Astrocyte (in vitro differentiated cells and primary cell): ENCODE measurements around the gene APOBEC3B. TPM values are rescaled to one million over a fixed set of nuclear protein-coding genes. Genes with fewer than 3 reads are reported as not detected.

Source experiments
- DNase-seq: peaks from one replicate; pipeline ENCODE4 v3.0.0-alpha.2; 2010; ENCODE audit warnings: low read depth
- FAIRE-seq: peaks from 2 replicates; lab custom pipeline; 2011; peaks lifted over from hg19 to GRCh38; lab: Jason Lieb, UNC
- H2AFZ ChIP-seq: 2 replicates; pipeline ENCODE4 v1.6.0; 2012; ENCODE audit warnings: low read depth, low read length, inconsistent platforms
- H3K27ac ChIP-seq: 2 replicates; pipeline ENCODE4 v1.5.1; 2011; ENCODE audit warnings: low read depth, low read length, inconsistent platforms
- H3K27me3 ChIP-seq: 2 replicates; pipeline ENCODE4 v1.6.0; 2011; ENCODE audit warnings: low read length, inconsistent platforms; ENCODE audit not compliant: insufficient read depth
- H3K36me3 ChIP-seq: 2 replicates; pipeline ENCODE4 v1.5.1; 2011; ENCODE audit warnings: low read length, inconsistent platforms; ENCODE audit not compliant: insufficient read depth
- H3K4me1 ChIP-seq: 2 replicates; pipeline ENCODE4 v1.5.1; 2011; ENCODE audit warnings: low read length, inconsistent platforms; ENCODE audit not compliant: insufficient read depth
- H3K4me2 ChIP-seq: 2 replicates; pipeline ENCODE4 v1.6.0; 2012; ENCODE audit warnings: low read length, inconsistent platforms
- H3K4me3 ChIP-seq: 2 replicates; pipeline ENCODE4 v1.5.1; 2011; ENCODE audit warnings: low read depth, mild to moderate bottlenecking, low read length, inconsistent platforms; ENCODE audit not compliant: insufficient read depth
- H3K79me2 ChIP-seq: 2 replicates; pipeline ENCODE4 v1.6.0; 2012; ENCODE audit warnings: mild to moderate bottlenecking, low read length, inconsistent platforms; ENCODE audit not compliant: insufficient read depth
- H3K9ac ChIP-seq: 2 replicates; pipeline ENCODE4 v1.6.0; 2012; ENCODE audit warnings: mild to moderate bottlenecking, low read length, inconsistent platforms
- H3K9me3 ChIP-seq: 2 replicates; pipeline ENCODE4 v1.5.1; 2012; ENCODE audit warnings: low read depth, mild to moderate bottlenecking, low read length, inconsistent platforms; ENCODE audit not compliant: insufficient read depth
- H4K20me1 ChIP-seq: 2 replicates; pipeline ENCODE4 v1.6.0; 2012; ENCODE audit warnings: low read length, inconsistent platforms; ENCODE audit not compliant: insufficient read depth
- H3K27ac Mint-ChIP-seq: one replicate; pipeline ENCODE4 v1.8.0; 2021; ENCODE audit warnings: mild to moderate bottlenecking, mixed read lengths; ENCODE audit not compliant: unreplicated experiment
- H3K27me3 Mint-ChIP-seq: one replicate; pipeline ENCODE4 v1.8.0; 2021; ENCODE audit warnings: low read depth, mixed read lengths; ENCODE audit not compliant: unreplicated experiment
- H3K36me3 Mint-ChIP-seq: one replicate; pipeline ENCODE4 v1.8.0; 2021; ENCODE audit warnings: low read depth, mixed read lengths; ENCODE audit not compliant: unreplicated experiment
- H3K4me1 Mint-ChIP-seq: one replicate; pipeline ENCODE4 v1.8.0; 2021; ENCODE audit warnings: low read depth, mixed read lengths; ENCODE audit not compliant: unreplicated experiment
- H3K4me3 Mint-ChIP-seq: one replicate; pipeline ENCODE4 v1.8.0; 2021; ENCODE audit warnings: mild to moderate bottlenecking, moderate library complexity, mixed read lengths; ENCODE audit not compliant: unreplicated experiment
- H3K9me3 Mint-ChIP-seq: one replicate; pipeline ENCODE4 v1.8.0; 2021; ENCODE audit warnings: mild to moderate bottlenecking, mixed read lengths; ENCODE audit not compliant: unreplicated experiment
- EZH2 ChIP-seq: IDR thresholded peaks from 2 replicates; pipeline ENCODE4 v1.6.1; 2012; ENCODE audit warnings: mild to moderate bottlenecking, low read length, inconsistent platforms; ENCODE audit not compliant: insufficient read depth
- total RNA-seq: library from RNA; stranded (reverse); gene quantifications from 2 replicates; pipeline ENCODE4 v1.2.1, GENCODE V29; 2021
- TF ChIP-seq, protein P1 (sequence below): IDR thresholded peaks from 2 replicates; pipeline ENCODE4 v1.5.1; 2011; ENCODE audit warnings: low read depth, mild to moderate bottlenecking, inconsistent platforms, low read length, moderate library complexity; ENCODE audit not compliant: insufficient read depth

Gene APOBEC3B
- total RNA-seq, 1 donor from 2014 or later: 3.0 TPM

GRCh38 chr22:39026509-39027150 lies 44.5 kb downstream of the APOBEC3B start:
- Mint-ChIP-seq H3K27me3 (peaks cover 5% of the 10 kb centered on the region), H3K27ac (no peak overlapping the region), H3K9me3 (no peaks in the 10 kb centered on the region), H3K4me3 (no peak overlapping the region), H3K4me1 (peaks cover 6% of the 10 kb centered on the region), H3K36me3 (peaks cover 7% of the 10 kb centered on the region)
- H3K79me2 ChIP-seq: no peaks in the 10 kb centered on the region
- TF ChIP-seq, protein P1, sequence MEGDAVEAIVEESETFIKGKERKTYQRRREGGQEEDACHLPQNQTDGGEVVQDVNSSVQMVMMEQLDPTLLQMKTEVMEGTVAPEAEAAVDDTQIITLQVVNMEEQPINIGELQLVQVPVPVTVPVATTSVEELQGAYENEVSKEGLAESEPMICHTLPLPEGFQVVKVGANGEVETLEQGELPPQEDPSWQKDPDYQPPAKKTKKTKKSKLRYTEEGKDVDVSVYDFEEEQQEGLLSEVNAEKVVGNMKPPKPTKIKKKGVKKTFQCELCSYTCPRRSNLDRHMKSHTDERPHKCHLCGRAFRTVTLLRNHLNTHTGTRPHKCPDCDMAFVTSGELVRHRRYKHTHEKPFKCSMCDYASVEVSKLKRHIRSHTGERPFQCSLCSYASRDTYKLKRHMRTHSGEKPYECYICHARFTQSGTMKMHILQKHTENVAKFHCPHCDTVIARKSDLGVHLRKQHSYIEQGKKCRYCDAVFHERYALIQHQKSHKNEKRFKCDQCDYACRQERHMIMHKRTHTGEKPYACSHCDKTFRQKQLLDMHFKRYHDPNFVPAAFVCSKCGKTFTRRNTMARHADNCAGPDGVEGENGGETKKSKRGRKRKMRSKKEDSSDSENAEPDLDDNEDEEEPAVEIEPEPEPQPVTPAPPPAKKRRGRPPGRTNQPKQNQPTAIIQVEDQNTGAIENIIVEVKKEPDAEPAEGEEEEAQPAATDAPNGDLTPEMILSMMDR: no peak
- no peak for TF ChIP-seq EZH2
- no peaks in the 10 kb centered on the region for H3K27me3 ChIP-seq
- peaks cover under 1% of the 10 kb centered on the region for H3K4me1 ChIP-seq
- DNase-seq (no peak), FAIRE-seq (no peak)
- no peak overlapping the region for H3K27ac ChIP-seq
- H3K4me3 ChIP-seq: no peak overlapping the region
- H4K20me1 ChIP-seq: no peaks in the 10 kb centered on the region
- no peak overlapping the region for H3K9ac ChIP-seq
- H3K4me2 ChIP-seq: no peak overlapping the region
- H2AFZ ChIP-seq: no peak overlapping the region
- H3K36me3 ChIP-seq: no peaks in the 10 kb centered on the region
- no peaks in the 10 kb centered on the region for H3K9me3 ChIP-seq

- H3K9me3 Mint-ChIP-seq: no peaks in the 10 kb centered on the region
- H3K4me1 ChIP-seq: no peaks in the 10 kb centered on the region
- H3K4me2 ChIP-seq: no peak overlapping the region
- no peaks in the 10 kb centered on the region for H4K20me1 ChIP-seq
- FAIRE-seq (no peak), DNase-seq (no peak)
- no peak overlapping the region for H3K4me3 Mint-ChIP-seq
- peaks cover 7% of the 10 kb centered on the region for H3K36me3 Mint-ChIP-seq
- TF ChIP-seq, protein P1: no peak
- no peak for TF ChIP-seq EZH2
- H3K27ac ChIP-seq: no peak overlapping the region
- H3K4me1 Mint-ChIP-seq: no peaks in the 10 kb centered on the region
- H3K27me3 Mint-ChIP-seq: peaks cover 5% of the 10 kb centered on the region
- no peak overlapping the region for H2AFZ ChIP-seq
- no peak overlapping the region for H3K4me3 ChIP-seq
- H3K9ac ChIP-seq: no peak overlapping the region
- no peaks in the 10 kb centered on the region for H3K9me3 ChIP-seq
- no peaks in the 10 kb centered on the region for H3K27me3 ChIP-seq
- H3K79me2 ChIP-seq: no peaks in the 10 kb centered on the region
- no peak overlapping the region for H3K27ac Mint-ChIP-seq
- no peaks in the 10 kb centered on the region for H3K36me3 ChIP-seq
Observed at GRCh38 chr22:39027717-39028116, 45.6 kb downstream of the APOBEC3B start.

GRCh38 chr22:39028281-39028680 lies 46.1 kb downstream of the APOBEC3B start:
- no peak overlapping the region for H3K4me3 Mint-ChIP-seq
- Histone ChIP-seq H3K4me3 (no peak overlapping the region), H2AFZ (no peak overlapping the region), H3K79me2 (no peaks in the 10 kb centered on the region), H3K4me1 (no peaks in the 10 kb centered on the region), H3K27me3 (no peaks in the 10 kb centered on the region), H3K9me3 (no peaks in the 10 kb centered on the region), H4K20me1 (no peaks in the 10 kb centered on the region), H3K9ac (no peak overlapping the region), H3K27ac (no peak overlapping the region), H3K4me2 (no peak overlapping the region), H3K36me3 (no peaks in the 10 kb centered on the region)
- H3K27me3 Mint-ChIP-seq: peaks cover 5% of the 10 kb centered on the region
- no peak overlapping the region for H3K27ac Mint-ChIP-seq
- no peaks in the 10 kb centered on the region for H3K4me1 Mint-ChIP-seq
- TF ChIP-seq, protein P1: no peak
- TF ChIP-seq EZH2: no peak
- H3K9me3 Mint-ChIP-seq: no peaks in the 10 kb centered on the region
- FAIRE-seq (no peak), DNase-seq (no peak)
- H3K36me3 Mint-ChIP-seq: peaks cover 7% of the 10 kb centered on the region
